CD4-positive, alpha-beta T cell treated with Interleukin-12 subunit alpha and Interleukin-12 subunit beta, for 1 hour (primary cell): ENCODE data around the gene GABBR1.
A peak's percentile ranks its signal among the peaks of the same experiment; 100 is the strongest.

ENCODE experiments used
- DNase-seq: peaks from one replicate; pipeline ENCODE4 v3.0.0-alpha.2; 2020

GABBR1 gene

GRCh38 chr6:29561606-29562181 is 71.3 kb downstream of the GABBR1 start:
- DNase-seq, result no peak

GRCh38 chr6:29561091-29561490 is 71.9 kb downstream of the GABBR1 start:
- DNase-seq, result no peak

GRCh38 chr6:29559524-29560287 is 73.3 kb downstream of the GABBR1 start, which contains the start of gene UBD:
TSS of gene UBD (minus strand) at chr6:29559732. CDS start at chr6:29559701, 31 bp downstream.
- DNase-seq, result no peak

- DNase-seq, result no peak
Measured at GRCh38 chr6:29558439-29559079, 74.4 kb downstream of the GABBR1 start.

- DNase-seq, result no peak
Measured at GRCh38 chr6:29557320-29557719, 75.7 kb downstream of the GABBR1 start.

- DNase-seq, result no peak
Measured at GRCh38 chr6:29554764-29555163, 78.2 kb downstream of the GABBR1 start.

GRCh38 chr6:29553268-29554057 is 79.5 kb downstream of the GABBR1 start:
- DNase-seq, result peak; percentile 17

- peak; percentile 78 for DNase-seq
Measured at GRCh38 chr6:29552512-29553051, 80.4 kb downstream of the GABBR1 start.

- DNase-seq, result no peak
Measured at GRCh38 chr6:29547573-29547972, 85.4 kb downstream of the GABBR1 start.

GRCh38 chr6:29537714-29538403 is 95.1 kb downstream of the GABBR1 start:
- DNase-seq, result no peak

- no peak for DNase-seq
Measured at GRCh38 chr6:29532320-29532951, 100.5 kb downstream of the GABBR1 start.

GRCh38 chr6:29531668-29532067 is 101.3 kb downstream of the GABBR1 start:
- DNase-seq, result no peak

GRCh38 chr6:29530671-29531310 is 102.2 kb downstream of the GABBR1 start:
- DNase-seq, result no peak

GRCh38 chr6:29529956-29530355 is 103.0 kb downstream of the GABBR1 start:
- DNase-seq, result no peak

- DNase-seq, result no peak
Measured at GRCh38 chr6:29528988-29529560, 103.9 kb downstream of the GABBR1 start.

GRCh38 chr6:29528300-29528931 is 104.6 kb downstream of the GABBR1 start:
- no peak for DNase-seq

- no peak for DNase-seq
Measured at GRCh38 chr6:29527564-29527963, 105.4 kb downstream of the GABBR1 start.

GRCh38 chr6:29527126-29527525 is 105.9 kb downstream of the GABBR1 start:
- DNase-seq, result no peak

- DNase-seq, result no peak
Measured at GRCh38 chr6:29525311-29525639, 107.7 kb downstream of the GABBR1 start.
